NT2/D1 (cell line): ENCODE data around the gene RAMAC.

Experiments
- SUZ12 ChIP-seq: IDR thresholded peaks from 2 replicates; pipeline ENCODE4 v1.6.1; 2011; ENCODE audit not compliant: insufficient read length, insufficient read depth; ENCODE audit errors: extremely low read depth
- YY1 ChIP-seq: IDR thresholded peaks from 2 replicates; pipeline ENCODE4 v1.6.1; 2011; ENCODE audit not compliant: insufficient read length, insufficient read depth

DNA sequence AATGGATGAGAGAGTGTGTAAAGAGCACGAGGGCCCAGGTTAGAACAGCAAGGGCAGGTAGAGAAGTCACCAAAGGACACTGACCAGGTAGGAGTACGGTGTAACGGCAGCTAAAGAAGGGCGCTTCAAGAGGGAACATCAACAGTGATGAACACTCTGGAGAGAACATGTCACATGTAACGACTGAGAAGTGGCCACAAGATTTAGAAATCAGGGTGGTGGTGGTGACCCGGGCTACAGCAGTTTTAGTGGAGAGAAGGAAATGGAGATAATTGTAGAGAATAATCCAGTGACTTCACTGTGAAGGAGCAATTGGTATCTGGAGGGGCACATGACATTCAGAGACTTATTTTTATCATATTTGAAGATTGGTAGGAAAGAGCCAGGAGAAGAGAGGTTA is 26.6 kb downstream of the RAMAC start:
- TF ChIP-seq YY1, result no peak
- no peak for TF ChIP-seq SUZ12
